Esophagus squamous epithelium (tissue), 5 donors: Measurements from ENCODE around the gene NPM3. TPM values are rescaled to one million over a fixed set of nuclear protein-coding genes. Genes with fewer than 3 reads are reported as not detected.

Experiments used
- DNase-seq: peaks from one replicate; lab custom pipeline; 2025; lab: John Stamatoyannopoulos, UW
- H3K27ac ChIP-seq, 4 donors: fragments of 200-600 bp; sonication (generic); one replicate each; pipeline ENCODE4 v1.5.1; 2016 to 2019; ENCODE audit warnings: mild to moderate bottlenecking in 1 of 4
- H3K27me3 ChIP-seq, 4 donors: fragments of 200-600 bp; sonication (generic); 1 replicate in 3 of 4; 2 replicates in 1 of 4; pipeline versions ENCODE4 v1.5.1 to v1.6.0; 2017 to 2021; ENCODE audit warnings: antibody characterized with exemption in 1 of 4
- H3K36me3 ChIP-seq, 3 donors: fragments of 200-600 bp; sonication (generic); one replicate each; pipeline ENCODE4 v1.5.1; 2016 to 2019
- H3K4me1 ChIP-seq, 3 donors: fragments of 200-600 bp; sonication (generic); one replicate each; pipeline ENCODE4 v1.5.1; 2017 to 2019
- H3K4me3 ChIP-seq, 4 donors: fragments of 200-600 bp; sonication (generic); 1 replicate in 3 of 4; 2 replicates in 1 of 4; pipeline ENCODE4 v1.5.1; 2016 to 2019; ENCODE audit warnings: mild to moderate bottlenecking in 2 of 4, moderate library complexity in 1 of 4
- H3K9me3 ChIP-seq, 3 donors: fragments of 200-600 bp; sonication (generic); one replicate each; pipeline ENCODE4 v1.5.1; 2016 to 2019
- CTCF ChIP-seq, 6 experiments: fragments of 450-650 bp in 4 of 6; fragments of 200-600 bp in 2 of 6; sonication (generic) in 2 of 6; IDR thresholded peaks; one replicate each; pipeline ENCODE4 v1.5.1; 2016 to 2019; ENCODE audit warnings: antibody characterized with exemption in 6 of 6, mild to moderate bottlenecking in 4 of 6, moderate library complexity in 4 of 6
- POLR2A ChIP-seq, 4 donors: fragments of 450-650 bp; IDR thresholded peaks; one replicate each; pipeline ENCODE4 v1.6.1; 2017; ENCODE audit warnings: antibody characterized with exemption in 4 of 4, mild to moderate bottlenecking in 4 of 4, moderate library complexity in 3 of 4
- WGBS, 2 donors: methylation state at CpG; one replicate each; pipeline ENCODE4 v1.1.5; 2018; 5-methylcytosine and 5-hydroxymethylcytosine counted together
- intact Hi-C: fragments of 100-400 bp; cut with DNase I; formaldehyde crosslinking; loops from one replicate; pipeline ENCODE4 v1.15.0; 2022
- total RNA-seq, 4 donors: library from RNA; depleted of rRNA; stranded (reverse); fragments of >200 nt; gene quantifications; one replicate each; pipeline ENCODE4 v1.1.0, GENCODE V29; 2016
- donor health status: DM: yes; HTN: yes; CAD: no.

NPM3 gene
- total RNA-seq, 4 donors from 2014 or later, result 36.7 to 91.3 (median 52.2) TPM

DNA sequence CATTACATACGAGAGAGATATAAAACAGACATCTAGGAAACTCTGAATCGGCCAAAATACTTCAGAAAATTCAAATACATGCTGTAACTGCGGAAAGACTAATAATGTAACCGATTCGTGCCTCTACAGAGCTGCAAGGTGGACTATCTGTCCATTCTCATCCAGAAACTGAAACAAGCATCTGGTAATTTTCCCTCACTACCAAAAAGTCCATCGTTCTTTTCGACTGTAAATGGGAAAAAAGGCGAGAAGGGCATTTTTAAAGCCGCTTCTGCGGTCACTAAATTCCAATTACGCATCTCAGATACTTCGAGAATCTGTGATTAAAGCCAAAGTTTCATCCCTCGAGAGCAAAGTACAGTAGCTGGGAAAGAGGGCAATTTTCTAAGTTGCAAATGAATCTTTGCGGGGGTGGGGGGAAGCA is 33.7 kb upstream of the NPM3 start:
- Histone ChIP-seq H3K4me1 (peaks cover 21 to 58% (median 40%) of the 10 kb centered on the region in 3 donors), H3K27ac (peak overlapping the region; percentile 93 to 98 (median 96)), H3K9me3 (no peaks in the 10 kb centered on the region), H3K27me3 (no peaks in the 10 kb centered on the region), H3K36me3 (peaks cover 0 to 14% (median 7%) of the 10 kb centered on the region in 3 donors), H3K4me3 (peak overlapping the region; percentile 82 to 99 (median 92))
- WGBS, 2 donors, result 0 to 1% methylated on average over 14 of the region's 14 CpGs
- no peak for DNase-seq
- intact Hi-C loops, result no loop called here
- TF ChIP-seq POLR2A (IDR thresholded peaks at IDR 0.05) (no peak), CTCF (IDR thresholded peaks at IDR 0.05) (no peak)

GRCh38 chr10:101816376-101816775 is 33.1 kb upstream of the NPM3 start:
- Histone ChIP-seq H3K27me3 (no peaks in the 10 kb centered on the region), H3K36me3 (peaks cover 0 to 20% (median 9%) of the 10 kb centered on the region in 3 donors), H3K9me3 (no peaks in the 10 kb centered on the region), H3K4me3 (peak overlapping the region; percentile 82 to 99 (median 92)), H3K27ac (peak overlapping the region in 3 of 4 donors; percentile 41 to 98 (median 95)), H3K4me1 (peaks cover 21 to 64% (median 40%) of the 10 kb centered on the region in 3 donors)
- no peak for DNase-seq
- intact Hi-C loops, result no loop called here
- 0% methylated on average over 5 of the region's 5 CpGs for WGBS, 2 donors
- TF ChIP-seq POLR2A (IDR thresholded peaks at IDR 0.05), result no peak
- TF ChIP-seq CTCF (IDR thresholded peaks at IDR 0.05), result no peak

- Histone ChIP-seq H3K4me1 (peaks cover 20 to 66% (median 37%) of the 10 kb centered on the region in 3 donors), H3K4me3 (peak overlapping the region in 3 of 4 donors; percentile 82 to 99 (median 87)), H3K27me3 (no peaks in the 10 kb centered on the region), H3K27ac (no peak overlapping the region), H3K9me3 (no peaks in the 10 kb centered on the region), H3K36me3 (peaks cover 0 to 38% (median 19%) of the 10 kb centered on the region in 3 donors)
- TF ChIP-seq CTCF (IDR thresholded peaks at IDR 0.05) (no peak), POLR2A (IDR thresholded peaks at IDR 0.05) (no peak)
- 72 to 74% methylated on average over 8 of the region's 8 CpGs for WGBS, 2 donors
- no peak for DNase-seq
- intact Hi-C loops, result no loop called here
Observed at GRCh38 chr10:101814466-101815071, 31.3 kb upstream of the NPM3 start.

DNA sequence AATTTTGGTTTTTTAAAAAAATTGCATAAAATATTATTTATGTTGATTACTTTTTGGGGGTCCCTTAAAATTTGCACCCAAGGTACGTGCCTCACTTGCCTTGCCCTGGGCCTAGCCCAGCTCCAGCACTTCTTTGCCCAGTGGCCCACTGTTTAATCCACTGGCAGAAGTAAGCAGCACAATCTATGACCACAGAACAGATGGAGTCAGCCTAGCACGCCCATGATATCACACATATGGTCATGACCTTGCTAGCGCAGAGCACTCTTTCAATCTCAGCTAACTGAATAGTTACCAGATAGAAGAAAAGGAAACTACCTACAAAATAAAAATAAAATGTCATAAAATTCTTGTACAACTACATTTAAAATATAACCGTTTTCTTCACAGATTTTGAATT is 29.4 kb upstream of the NPM3 start:
- Histone ChIP-seq H3K27ac (no peak overlapping the region), H3K4me1 (peaks cover 11 to 57% (median 30%) of the 10 kb centered on the region in 3 donors), H3K27me3 (no peaks in the 10 kb centered on the region), H3K36me3 (peaks cover 0 to 57% (median 38%) of the 10 kb centered on the region in 3 donors), H3K4me3 (no peak overlapping the region), H3K9me3 (no peaks in the 10 kb centered on the region)
- WGBS, 2 donors, result 82 to 88% methylated on average over 4 of the region's 4 CpGs
- intact Hi-C loops, result no loop called here
- no peak for TF ChIP-seq CTCF (IDR thresholded peaks at IDR 0.05)
- no peak for TF ChIP-seq POLR2A (IDR thresholded peaks at IDR 0.05)
- no peak for DNase-seq

GRCh38 chr10:101807158-101807557 is 23.9 kb upstream of the NPM3 start:
- no peak overlapping the region for H3K4me3 ChIP-seq
- H3K27ac ChIP-seq, result no peak overlapping the region
- TF ChIP-seq POLR2A (IDR thresholded peaks at IDR 0.05) (no peak), CTCF (IDR thresholded peaks at IDR 0.05) (no peak)
- H3K27me3 ChIP-seq, result no peaks in the 10 kb centered on the region
- H3K36me3 ChIP-seq, result peaks cover 6 to 100% (median 70%) of the 10 kb centered on the region in 3 donors
- H3K9me3 ChIP-seq, result no peaks in the 10 kb centered on the region
- no peak for DNase-seq
- H3K4me1 ChIP-seq, result peaks cover 0 to 16% (median 2%) of the 10 kb centered on the region in 3 donors
- 70 to 90% methylated on average over 1 of the region's 1 CpG for WGBS, 2 donors
- intact Hi-C loops, result no loop called here
